Measurements from ENCODE around the gene CEP112. TPM values are rescaled to one million over a fixed set of nuclear protein-coding genes. Genes with fewer than 3 reads are reported as not detected.

CEP112 gene
- total and polyA plus RNA-seq, 10 of the 15 experiments (the other 5 are each of a cell fraction or from before 2014, with no cell fraction given), result 0.11 to 3.8 (median 0.32) TPM; not detected in 1

DNA sequence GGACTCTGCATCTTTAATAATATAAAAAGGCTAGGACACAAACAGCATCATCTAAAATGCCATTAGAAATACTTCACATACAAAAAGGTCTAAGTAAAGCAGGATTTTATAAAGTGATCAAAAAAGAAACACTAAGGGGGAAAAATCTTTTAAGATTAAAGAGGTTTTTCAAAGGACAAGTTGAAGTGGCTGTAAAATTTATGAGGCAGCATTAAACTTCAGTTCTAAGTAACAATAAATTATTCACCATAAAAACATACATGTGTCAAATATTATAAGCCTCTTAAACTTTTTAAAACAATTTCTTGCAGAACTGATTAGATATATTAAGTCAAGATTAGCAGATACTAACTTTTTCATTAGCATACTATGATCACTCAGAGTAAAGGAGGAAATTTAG, 20.8 kb downstream of the CEP112 start (continued):
- TF ChIP-seq, protein P1, sequence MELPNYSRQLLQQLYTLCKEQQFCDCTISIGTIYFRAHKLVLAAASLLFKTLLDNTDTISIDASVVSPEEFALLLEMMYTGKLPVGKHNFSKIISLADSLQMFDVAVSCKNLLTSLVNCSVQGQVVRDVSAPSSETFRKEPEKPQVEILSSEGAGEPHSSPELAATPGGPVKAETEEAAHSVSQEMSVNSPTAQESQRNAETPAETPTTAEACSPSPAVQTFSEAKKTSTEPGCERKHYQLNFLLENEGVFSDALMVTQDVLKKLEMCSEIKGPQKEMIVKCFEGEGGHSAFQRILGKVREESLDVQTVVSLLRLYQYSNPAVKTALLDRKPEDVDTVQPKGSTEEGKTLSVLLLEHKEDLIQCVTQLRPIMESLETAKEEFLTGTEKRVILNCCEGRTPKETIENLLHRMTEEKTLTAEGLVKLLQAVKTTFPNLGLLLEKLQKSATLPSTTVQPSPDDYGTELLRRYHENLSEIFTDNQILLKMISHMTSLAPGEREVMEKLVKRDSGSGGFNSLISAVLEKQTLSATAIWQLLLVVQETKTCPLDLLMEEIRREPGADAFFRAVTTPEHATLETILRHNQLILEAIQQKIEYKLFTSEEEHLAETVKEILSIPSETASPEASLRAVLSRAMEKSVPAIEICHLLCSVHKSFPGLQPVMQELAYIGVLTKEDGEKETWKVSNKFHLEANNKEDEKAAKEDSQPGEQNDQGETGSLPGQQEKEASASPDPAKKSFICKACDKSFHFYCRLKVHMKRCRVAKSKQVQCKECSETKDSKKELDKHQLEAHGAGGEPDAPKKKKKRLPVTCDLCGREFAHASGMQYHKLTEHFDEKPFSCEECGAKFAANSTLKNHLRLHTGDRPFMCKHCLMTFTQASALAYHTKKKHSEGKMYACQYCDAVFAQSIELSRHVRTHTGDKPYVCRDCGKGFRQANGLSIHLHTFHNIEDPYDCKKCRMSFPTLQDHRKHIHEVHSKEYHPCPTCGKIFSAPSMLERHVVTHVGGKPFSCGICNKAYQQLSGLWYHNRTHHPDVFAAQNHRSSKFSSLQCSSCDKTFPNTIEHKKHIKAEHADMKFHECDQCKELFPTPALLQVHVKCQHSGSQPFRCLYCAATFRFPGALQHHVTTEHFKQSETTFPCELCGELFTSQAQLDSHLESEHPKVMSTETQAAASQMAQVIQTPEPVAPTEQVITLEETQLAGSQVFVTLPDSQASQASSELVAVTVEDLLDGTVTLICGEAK (IDR thresholded peaks at IDR 0.05; ENCODE audit: borderline replicate concordance), result no peak
- no peak for TF ChIP-seq ZNF622 (IDR thresholded peaks at IDR 0.05)

DNA sequence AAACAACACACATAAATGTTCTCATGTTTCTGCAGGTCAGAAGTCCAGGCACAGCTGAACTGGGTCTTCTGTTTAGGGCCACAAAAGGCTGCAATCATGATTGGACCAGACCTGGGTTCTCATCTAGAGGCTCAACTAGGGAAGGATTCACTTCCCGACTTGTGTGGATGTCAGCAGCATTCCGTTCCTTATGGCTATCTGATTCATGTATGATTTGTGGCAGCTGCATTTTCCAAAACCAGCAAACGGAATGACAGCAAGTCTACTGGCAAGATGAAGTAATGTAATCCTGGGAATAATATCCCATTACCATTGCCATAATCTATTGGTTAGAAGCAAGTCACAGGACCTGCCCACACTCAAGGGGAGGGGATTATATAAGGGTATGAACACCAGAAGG, 22.1 kb downstream of the CEP112 start:
- ChIA-PET POLR2A (no interaction called here), CTCF (interaction anchor here (1.4 kb wide), 1 partner anchor 876 kb away, joined by 4 read pairs; no protein-coding TSS in a partner anchor), RAD21 (ENCODE audit: unreplicated experiment) (interaction anchor here (0.7 to 1.0 kb wide), 2 partner anchors 21 to 249 kb away, joined by 3 read pairs; no protein-coding TSS in a partner anchor), SMC1A (ENCODE audit: uncharacterized antibody, unreplicated experiment) (no interaction called here)
- no peak for FAIRE-seq
- intact Hi-C loops (cut with micrococcal nuclease; ENCODE audit: unreplicated experiment), result loop anchor here (10.0 kb wide), 1 partner anchor 185 kb away; no protein-coding TSS in a partner anchor
- H3K9me3 ChIP-seq (replicated peaks; ENCODE audit: control insufficient read depth, insufficient read depth, low read length), result no peaks in the 10 kb centered on the region
- BruUV-seq (replicated peaks), result no TSS peak
- no peak overlapping the region for H2AFZ ChIP-seq (ENCODE audit: control insufficient read depth, low read depth, low read length)
- no peak overlapping the region for H3K4me2 ChIP-seq (ENCODE audit: control insufficient read depth, insufficient read depth)
- H3K36me3 ChIP-seq (ENCODE audit: control insufficient read depth in 2 of 2, insufficient read depth in 2 of 2, low read length in 1 of 2), result no peaks in the 10 kb centered on the region
- no peaks in the 10 kb centered on the region; a peak in 1 of 4 replicates for H3K27me3 ChIP-seq (replicated peaks in 1 of 2; ENCODE audit: control insufficient read depth in 2 of 2, insufficient read depth in 2 of 2, low read length in 1 of 2)
- no peak overlapping the region for H3K4me3 ChIP-seq
- no peaks in the 10 kb centered on the region for H3K4me1 ChIP-seq (ENCODE audit: control insufficient read depth, insufficient read depth, low read length)
- no peak for ATAC-seq
- no peak for DNase-seq (ENCODE audit: low read depth, low spot score)
- no peaks in the 10 kb centered on the region for H3K79me2 ChIP-seq (ENCODE audit: control insufficient read depth, insufficient read depth, low read length)
- no peak overlapping the region for H3K9ac ChIP-seq (ENCODE audit: control insufficient read depth, insufficient read depth, low read length)
- TF ChIP-seq, protein P2, sequence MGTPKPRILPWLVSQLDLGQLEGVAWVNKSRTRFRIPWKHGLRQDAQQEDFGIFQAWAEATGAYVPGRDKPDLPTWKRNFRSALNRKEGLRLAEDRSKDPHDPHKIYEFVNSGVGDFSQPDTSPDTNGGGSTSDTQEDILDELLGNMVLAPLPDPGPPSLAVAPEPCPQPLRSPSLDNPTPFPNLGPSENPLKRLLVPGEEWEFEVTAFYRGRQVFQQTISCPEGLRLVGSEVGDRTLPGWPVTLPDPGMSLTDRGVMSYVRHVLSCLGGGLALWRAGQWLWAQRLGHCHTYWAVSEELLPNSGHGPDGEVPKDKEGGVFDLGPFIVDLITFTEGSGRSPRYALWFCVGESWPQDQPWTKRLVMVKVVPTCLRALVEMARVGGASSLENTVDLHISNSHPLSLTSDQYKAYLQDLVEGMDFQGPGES (IDR thresholded peaks at IDR 0.05), result no peak
- TF ChIP-seq, protein P3, sequence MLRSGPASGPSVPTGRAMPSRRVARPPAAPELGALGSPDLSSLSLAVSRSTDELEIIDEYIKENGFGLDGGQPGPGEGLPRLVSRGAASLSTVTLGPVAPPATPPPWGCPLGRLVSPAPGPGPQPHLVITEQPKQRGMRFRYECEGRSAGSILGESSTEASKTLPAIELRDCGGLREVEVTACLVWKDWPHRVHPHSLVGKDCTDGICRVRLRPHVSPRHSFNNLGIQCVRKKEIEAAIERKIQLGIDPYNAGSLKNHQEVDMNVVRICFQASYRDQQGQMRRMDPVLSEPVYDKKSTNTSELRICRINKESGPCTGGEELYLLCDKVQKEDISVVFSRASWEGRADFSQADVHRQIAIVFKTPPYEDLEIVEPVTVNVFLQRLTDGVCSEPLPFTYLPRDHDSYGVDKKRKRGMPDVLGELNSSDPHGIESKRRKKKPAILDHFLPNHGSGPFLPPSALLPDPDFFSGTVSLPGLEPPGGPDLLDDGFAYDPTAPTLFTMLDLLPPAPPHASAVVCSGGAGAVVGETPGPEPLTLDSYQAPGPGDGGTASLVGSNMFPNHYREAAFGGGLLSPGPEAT (IDR thresholded peaks at IDR 0.05; ENCODE audit: low read depth), result no peak
- TF ChIP-seq, protein P4, sequence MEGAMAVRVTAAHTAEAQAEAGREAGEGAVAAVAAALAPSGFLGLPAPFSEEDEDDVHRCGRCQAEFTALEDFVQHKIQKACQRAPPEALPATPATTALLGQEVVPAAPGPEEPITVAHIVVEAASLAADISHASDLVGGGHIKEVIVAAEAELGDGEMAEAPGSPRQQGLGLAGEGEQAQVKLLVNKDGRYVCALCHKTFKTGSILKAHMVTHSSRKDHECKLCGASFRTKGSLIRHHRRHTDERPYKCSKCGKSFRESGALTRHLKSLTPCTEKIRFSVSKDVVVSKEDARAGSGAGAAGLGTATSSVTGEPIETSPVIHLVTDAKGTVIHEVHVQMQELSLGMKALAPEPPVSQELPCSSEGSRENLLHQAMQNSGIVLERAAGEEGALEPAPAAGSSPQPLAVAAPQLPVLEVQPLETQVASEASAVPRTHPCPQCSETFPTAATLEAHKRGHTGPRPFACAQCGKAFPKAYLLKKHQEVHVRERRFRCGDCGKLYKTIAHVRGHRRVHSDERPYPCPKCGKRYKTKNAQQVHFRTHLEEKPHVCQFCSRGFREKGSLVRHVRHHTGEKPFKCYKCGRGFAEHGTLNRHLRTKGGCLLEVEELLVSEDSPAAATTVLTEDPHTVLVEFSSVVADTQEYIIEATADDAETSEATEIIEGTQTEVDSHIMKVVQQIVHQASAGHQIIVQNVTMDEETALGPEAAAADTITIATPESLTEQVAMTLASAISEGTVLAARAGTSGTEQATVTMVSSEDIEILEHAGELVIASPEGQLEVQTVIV (IDR thresholded peaks at IDR 0.05; ENCODE audit: borderline replicate concordance, partially characterized antibody), result no peak
- in situ Hi-C loops (cut with MboI), result loop anchor here (5.0 kb wide), 2 partner anchors 878 to 938 kb away; no protein-coding TSS in a partner anchor
- no peaks in the 10 kb centered on the region for H4K20me1 ChIP-seq (ENCODE audit: control insufficient read depth, insufficient read depth)
- no peak overlapping the region for H3K27ac ChIP-seq (ENCODE audit: control insufficient read depth, insufficient read depth)
- WGBS (ENCODE audit: insufficient coverage, insufficient replicate concordance, low lambda C conversion rate, missing lambda C conversion rate), result 12% methylated on average over 3 of the region's 3 CpGs

Measured in GM12878 (cell line).